Keratinocyte (primary cell): ENCODE data around the gene MAPK8. TPM values are rescaled to one million over a fixed set of nuclear protein-coding genes. Genes with fewer than 3 reads are reported as not detected.

Source experiments
- DNase-seq: peaks from one replicate; pipeline ENCODE4 v3.0.0-alpha.2; 2011; ENCODE audit warnings: low read depth, missing footprints, low spot score
- FAIRE-seq: peaks from 2 replicates; lab custom pipeline; 2011; peaks lifted over from hg19 to GRCh38; lab: Jason Lieb, UNC
- H2AFZ ChIP-seq: 2 replicates; pipeline ENCODE4 v1.6.0; 2012; ENCODE audit warnings: low read length, control low read depth, inconsistent platforms; ENCODE audit not compliant: control insufficient read depth
- H3K27ac ChIP-seq: 2 replicates; pipeline ENCODE4 v1.5.1; 2011; ENCODE audit warnings: low read length; ENCODE audit not compliant: control insufficient read depth, insufficient read depth
- H3K27me3 ChIP-seq: 3 replicates; pipeline ENCODE4 v1.6.0; 2011; ENCODE audit warnings: low read length; ENCODE audit not compliant: control insufficient read depth, insufficient read depth; ENCODE audit errors: extremely low read depth
- H3K36me3 ChIP-seq, 2 experiments: 2 replicates in 1 of 2; 3 replicates in 1 of 2; pipeline ENCODE4 v1.5.1; 2011; ENCODE audit warnings: low read length in 2 of 2, mild to moderate bottlenecking in 1 of 2; ENCODE audit not compliant: control insufficient read depth in 2 of 2, insufficient read depth in 2 of 2; ENCODE audit errors: extremely low read depth in 1 of 2
- H3K4me1 ChIP-seq: 3 replicates; pipeline ENCODE4 v1.5.1; 2011; ENCODE audit warnings: low read length; ENCODE audit not compliant: control insufficient read depth, insufficient read depth; ENCODE audit errors: extremely low read depth
- H3K4me2 ChIP-seq: 3 replicates; pipeline ENCODE4 v1.6.0; 2011; ENCODE audit warnings: low read depth, low read length; ENCODE audit not compliant: control insufficient read depth, insufficient read depth; ENCODE audit errors: extremely low read depth
- H3K4me3 ChIP-seq, 3 experiments: fragments of 200-600 bp in 1 of 3; sonication (generic) in 1 of 3; 2 replicates in 2 of 3; 3 replicates in 1 of 3; pipeline ENCODE4 v1.5.1; 2011 to 2016; ENCODE audit warnings: low read length in 3 of 3, mild to moderate bottlenecking in 3 of 3, control low read depth in 2 of 3, inconsistent platforms in 1 of 3, low read depth in 1 of 3, mixed read lengths in 1 of 3, mixed run types in 1 of 3, moderate library complexity in 1 of 3; ENCODE audit not compliant: control insufficient read depth in 2 of 3, insufficient read depth in 2 of 3; ENCODE audit errors: extremely low read depth in 1 of 3
- H3K79me2 ChIP-seq: 2 replicates; pipeline ENCODE4 v1.6.0; 2012; ENCODE audit warnings: low read length; ENCODE audit not compliant: control insufficient read depth, insufficient read depth
- H3K9ac ChIP-seq: 3 replicates; pipeline ENCODE4 v1.6.0; 2011; ENCODE audit warnings: low read length; ENCODE audit not compliant: control insufficient read depth, insufficient read depth; ENCODE audit errors: extremely low read depth
- H3K9me1 ChIP-seq: 3 replicates; pipeline ENCODE4 v1.6.0; 2011; ENCODE audit warnings: low read length; ENCODE audit not compliant: control insufficient read depth, insufficient read depth; ENCODE audit errors: extremely low read depth
- H3K9me3 ChIP-seq: 2 replicates; pipeline ENCODE4 v1.5.1; 2012; ENCODE audit warnings: low read depth, low read length; ENCODE audit not compliant: control insufficient read depth
- H4K20me1 ChIP-seq: 3 replicates; pipeline ENCODE4 v1.6.0; 2011; ENCODE audit warnings: low read length; ENCODE audit not compliant: control insufficient read depth, insufficient read depth; ENCODE audit errors: extremely low read depth
- EZH2 ChIP-seq: IDR thresholded peaks from one replicate; pipeline ENCODE4 v1.6.1; 2012; ENCODE audit warnings: inconsistent platforms, mild to moderate bottlenecking, low read length, moderate library complexity
- dilution Hi-C: fragments of 300-500 bp; cut with MboI; formaldehyde crosslinking; loops from one replicate; pipeline ENCODE4 v1.7.0; 2020; ENCODE audit warnings: low sequenced_read_pairs; ENCODE audit not compliant: extremely low pct_ligation_motif_present
- polyA plus RNA-seq, 5 experiments: library from polyadenylated mRNA; depleted of rRNA in 3 of 5; stranded (reverse) in 3 of 5; stranded (forward) in 1 of 5; unstranded in 1 of 5; fragments of >200 nt; gene quantifications; 1 replicate in 1 of 5; 2 replicates in 3 of 5; 3 replicates in 1 of 5; pipeline versions ENCODE4 v1.2.1 to v1.2.3, GENCODE V29; 2011 to 2012; ENCODE audit warnings: missing spikeins in 2 of 5, low read depth in 1 of 5, low replicate concordance in 1 of 5
- TF ChIP-seq, protein P1 (sequence below), 3 experiments: IDR thresholded peaks in 1 of 3; conservative IDR thresholded peaks in 1 of 3; optimal IDR thresholded peaks in 1 of 3; 2 replicates in 2 of 3; 3 replicates in 1 of 3; pipeline versions ENCODE3 to v1.5.1; 2011; ENCODE audit warnings: low read length in 3 of 3, mild to moderate bottlenecking in 3 of 3, moderate library complexity in 2 of 3, control low read depth in 1 of 3, inconsistent platforms in 1 of 3; ENCODE audit not compliant: insufficient read depth in 2 of 3; ENCODE audit errors: extremely low read depth in 1 of 3

The MAPK8 gene
- polyA plus RNA-seq, 1 donor (not counting 4 experiments of a cell fraction or from before 2014, with no cell fraction given) = 39.8 TPM

DNA sequence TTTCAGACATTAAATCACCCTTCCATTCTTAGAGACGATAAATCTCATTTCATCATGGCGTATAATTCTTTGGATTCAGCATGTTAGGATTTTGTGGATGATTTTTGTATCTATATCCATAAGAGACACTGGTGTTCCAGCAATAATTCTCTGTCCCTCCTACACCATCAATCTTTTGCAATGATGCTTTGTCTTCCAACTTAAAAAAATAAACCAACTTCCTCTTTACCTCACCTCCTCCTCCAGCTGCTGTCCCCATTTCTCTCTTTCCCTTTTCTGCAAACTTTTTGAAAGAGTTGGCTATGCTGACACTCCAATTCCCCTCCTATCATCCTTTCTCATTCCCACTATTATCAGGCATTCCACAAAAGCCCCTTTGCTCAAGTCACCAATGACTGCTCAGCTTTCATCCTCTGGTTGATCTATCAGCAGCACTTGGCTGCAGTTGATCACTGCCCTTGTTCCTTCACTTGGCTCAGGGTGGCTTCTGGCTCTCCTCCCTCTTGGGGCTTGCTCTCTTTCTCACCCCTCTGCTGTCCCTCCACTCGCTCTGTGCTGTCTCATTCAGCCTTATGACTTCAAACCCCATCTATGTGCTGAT is 168.4 kb downstream of the MAPK8 start:
- Histone ChIP-seq H3K79me2 (no peaks in the 10 kb centered on the region), H4K20me1 (no peaks in the 10 kb centered on the region), H3K27me3 (no peaks in the 10 kb centered on the region), H2AFZ (no peak overlapping the region), H3K36me3 (no peaks in the 10 kb centered on the region), H3K4me1 (peaks cover 18% of the 10 kb centered on the region), H3K9ac (no peak overlapping the region), H3K9me1 (no peaks in the 10 kb centered on the region), H3K4me3 (no peak overlapping the region), H3K9me3 (no peaks in the 10 kb centered on the region), H3K4me2 (no peak overlapping the region), H3K27ac (no peak overlapping the region)
- dilution Hi-C loops = no loop called here
- DNase-seq (no peak), FAIRE-seq (no peak)
- TF ChIP-seq EZH2 = no peak
- TF ChIP-seq, protein P1, sequence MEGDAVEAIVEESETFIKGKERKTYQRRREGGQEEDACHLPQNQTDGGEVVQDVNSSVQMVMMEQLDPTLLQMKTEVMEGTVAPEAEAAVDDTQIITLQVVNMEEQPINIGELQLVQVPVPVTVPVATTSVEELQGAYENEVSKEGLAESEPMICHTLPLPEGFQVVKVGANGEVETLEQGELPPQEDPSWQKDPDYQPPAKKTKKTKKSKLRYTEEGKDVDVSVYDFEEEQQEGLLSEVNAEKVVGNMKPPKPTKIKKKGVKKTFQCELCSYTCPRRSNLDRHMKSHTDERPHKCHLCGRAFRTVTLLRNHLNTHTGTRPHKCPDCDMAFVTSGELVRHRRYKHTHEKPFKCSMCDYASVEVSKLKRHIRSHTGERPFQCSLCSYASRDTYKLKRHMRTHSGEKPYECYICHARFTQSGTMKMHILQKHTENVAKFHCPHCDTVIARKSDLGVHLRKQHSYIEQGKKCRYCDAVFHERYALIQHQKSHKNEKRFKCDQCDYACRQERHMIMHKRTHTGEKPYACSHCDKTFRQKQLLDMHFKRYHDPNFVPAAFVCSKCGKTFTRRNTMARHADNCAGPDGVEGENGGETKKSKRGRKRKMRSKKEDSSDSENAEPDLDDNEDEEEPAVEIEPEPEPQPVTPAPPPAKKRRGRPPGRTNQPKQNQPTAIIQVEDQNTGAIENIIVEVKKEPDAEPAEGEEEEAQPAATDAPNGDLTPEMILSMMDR (optimal IDR thresholded peaks at IDR 0.05 in 1 of 3, IDR thresholded peaks at IDR 0.05 in 1 of 3, conservative IDR thresholded peaks at IDR 0.05 in 1 of 3; ENCODE audit: extremely low read depth in 1 of 3, insufficient read depth in 2 of 3, low read length in 3 of 3) = no peak

DNA sequence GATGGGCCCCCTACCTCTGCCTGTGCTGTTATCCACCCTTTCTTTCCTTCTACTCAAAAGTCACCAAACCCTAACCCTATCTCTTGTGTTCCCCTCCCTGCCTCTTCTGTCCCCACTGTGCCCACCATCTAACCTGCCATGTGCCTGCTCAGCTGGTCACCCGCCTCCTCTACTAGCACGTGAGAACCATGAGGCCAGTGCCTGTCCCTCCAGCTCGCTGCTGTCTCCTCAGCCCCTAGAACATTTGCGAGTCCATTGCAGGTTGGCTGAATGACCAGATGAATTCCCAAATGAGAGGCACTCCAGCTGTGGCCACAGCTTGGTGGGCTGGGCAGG is 169.4 kb downstream of the MAPK8 start:
- TF ChIP-seq EZH2 = no peak
- TF ChIP-seq, protein P1 (optimal IDR thresholded peaks at IDR 0.05 in 1 of 3, IDR thresholded peaks at IDR 0.05 in 1 of 3, conservative IDR thresholded peaks at IDR 0.05 in 1 of 3; ENCODE audit: extremely low read depth in 1 of 3, insufficient read depth in 2 of 3, low read length in 3 of 3) = no peak
- no peak overlapping the region for H2AFZ ChIP-seq
- no peaks in the 10 kb centered on the region for H3K9me1 ChIP-seq
- no peak overlapping the region for H3K4me2 ChIP-seq
- no peak for FAIRE-seq
- no peak for DNase-seq
- H4K20me1 ChIP-seq = no peaks in the 10 kb centered on the region
- peaks cover 16% of the 10 kb centered on the region for H3K4me1 ChIP-seq
- no peak overlapping the region for H3K9ac ChIP-seq
- H3K4me3 ChIP-seq = no peak overlapping the region
- no peaks in the 10 kb centered on the region for H3K9me3 ChIP-seq
- H3K79me2 ChIP-seq = no peaks in the 10 kb centered on the region
- no peaks in the 10 kb centered on the region for H3K36me3 ChIP-seq
- dilution Hi-C loops = no loop called here
- H3K27ac ChIP-seq = no peak overlapping the region
- peaks cover 6% of the 10 kb centered on the region for H3K27me3 ChIP-seq
